Loucy (cell line): Measurements from ENCODE around the gene USH1C.

Experiments used
- CTCF ChIP-seq: fragments of 200-600 bp; sonication (generic); conservative IDR thresholded peaks from 2 replicates; pipeline ENCODE4 v1.5.1; 2014; ENCODE audit warnings: mild to moderate bottlenecking, antibody characterized with exemption, low read length
- EZH2phosphoT487 ChIP-seq: fragments of 200-600 bp; IDR thresholded peaks from 2 replicates; pipeline ENCODE4 v1.6.1; 2018; ENCODE audit warnings: antibody characterized with exemption, mild to moderate bottlenecking, moderate library complexity, borderline replicate concordance

GRCh38 chr11:17556999-17557398, 12.8 kb upstream of the USH1C start:
- TF ChIP-seq CTCF (no peak), EZH2phosphoT487 (no peak)
